SK-N-SH (cell line): ENCODE measurements around the gene SFN. TPM values are rescaled to one million over a fixed set of nuclear protein-coding genes. Genes with fewer than 3 reads are reported as not detected.

Source experiments
- CTCF ChIA-PET: fragments of 300-600, 350-600 bp; formaldehyde crosslinking; extraction: SDS; loops from one replicate; lab custom pipeline; 2021; lab: Yijun Ruan, JAX
- POLR2A ChIA-PET: fragments of 350-600 bp; sonication (Branson Sonifier 250); formaldehyde crosslinking; extraction: SDS; loops from one replicate; lab custom pipeline; 2020; ENCODE audit warnings: antibody characterized with exemption, inconsistent platforms; lab: Yijun Ruan, JAX
- DNase-seq: peaks from one replicate; pipeline ENCODE4 v3.0.0; 2012
- H2AFZ ChIP-seq: fragments of 200-600 bp; sonication (generic); 2 replicates; pipeline ENCODE4 v1.8.1; 2016; ENCODE audit warnings: antibody characterized with exemption, mild to moderate bottlenecking, low read depth
- H3F3A ChIP-seq: fragments of 200-600 bp; sonication (generic); replicated peaks from 2 replicates; pipeline ENCODE3; 2016; ENCODE audit warnings: antibody characterized with exemption, mild to moderate bottlenecking; ENCODE audit not compliant: insufficient read depth
- H3K27ac ChIP-seq, 2 experiments: fragments of 200-500 bp in 1 of 2; fragments of 200-600 bp in 1 of 2; sonication (Bioruptor generic) in 1 of 2; sonication (generic), shearing (Covaris generic) in 1 of 2; 2 replicates each; pipeline versions ENCODE4 v1.5.1 to v1.6.1; 2014 to 2016; ENCODE audit warnings: low read depth in 2 of 2, inconsistent platforms in 1 of 2, low read length in 1 of 2, mild to moderate bottlenecking in 1 of 2, mixed read lengths in 1 of 2
- H3K27me3 ChIP-seq: fragments of 200-600 bp; sonication (generic), shearing (Covaris generic); 2 replicates; pipeline ENCODE4 v1.6.1; 2016; ENCODE audit warnings: mixed run types; ENCODE audit not compliant: insufficient read depth
- H3K36me3 ChIP-seq, 2 experiments: fragments of 200-500 bp in 1 of 2; fragments of 200-600 bp in 1 of 2; sonication (Bioruptor generic) in 1 of 2; sonication (generic) in 1 of 2; replicated peaks in 1 of 2; 2 replicates each; pipeline versions ENCODE3 to v1.5.1; 2014 to 2016; ENCODE audit warnings: low read length in 1 of 2, mild to moderate bottlenecking in 1 of 2; ENCODE audit not compliant: insufficient read depth in 2 of 2, control insufficient read depth in 1 of 2
- H3K4me1 ChIP-seq, 2 experiments: fragments of 200-500 bp in 1 of 2; fragments of 200-600 bp in 1 of 2; sonication (Bioruptor generic) in 1 of 2; sonication (generic), shearing (Covaris generic) in 1 of 2; 2 replicates each; pipeline versions ENCODE4 v1.5.1 to v1.6.1; 2014 to 2016; ENCODE audit warnings: low read depth in 1 of 2, low read length in 1 of 2, mixed run types in 1 of 2; ENCODE audit not compliant: insufficient read depth in 2 of 2, control insufficient read depth in 1 of 2
- H3K4me2 ChIP-seq: fragments of 200-600 bp; sonication (generic), shearing (Covaris generic); 2 replicates; pipeline ENCODE4 v1.6.1; 2017; ENCODE audit warnings: mixed run types
- H3K4me3 ChIP-seq, 2 experiments: fragments of 200-500 bp in 1 of 2; fragments of 200-600 bp in 1 of 2; sonication (Bioruptor generic) in 1 of 2; sonication (generic), shearing (Covaris generic) in 1 of 2; 2 replicates each; pipeline versions ENCODE4 v1.5.1 to v1.8.1; 2014 to 2016; ENCODE audit warnings: low read depth in 2 of 2, inconsistent platforms in 1 of 2, low read length in 1 of 2, mild to moderate bottlenecking in 1 of 2, mixed read lengths in 1 of 2, moderate library complexity in 1 of 2
- H3K79me2 ChIP-seq: fragments of 200-600 bp; sonication (generic); 2 replicates; pipeline ENCODE4 v1.8.1; 2017; ENCODE audit warnings: mild to moderate bottlenecking; ENCODE audit not compliant: insufficient read depth
- H3K9ac ChIP-seq: fragments of 200-600 bp; sonication (generic); 2 replicates; pipeline ENCODE4 v1.6.1; 2017; ENCODE audit warnings: mixed run types
- H3K9me2 ChIP-seq: fragments of 200-600 bp; sonication (generic); 2 replicates; pipeline ENCODE4 v1.6.1; 2017; ENCODE audit warnings: mixed run types
- H3K9me3 ChIP-seq: fragments of 200-600 bp; sonication (generic); 2 replicates; pipeline ENCODE4 v1.6.1; 2017; ENCODE audit warnings: mixed run types, mild to moderate bottlenecking, moderate library complexity
- H4K20me1 ChIP-seq: fragments of 200-600 bp; sonication (generic); 2 replicates; pipeline ENCODE4 v1.6.1; 2017; ENCODE audit warnings: mild to moderate bottlenecking, mixed run types; ENCODE audit not compliant: insufficient read depth
- EZH2phosphoT487 ChIP-seq: fragments of 200-600 bp; sonication (generic); IDR thresholded peaks from 2 replicates; pipeline ENCODE4 v1.6.1; 2017; ENCODE audit warnings: low read depth, mixed run types, mild to moderate bottlenecking, antibody characterized with exemption, moderate library complexity, borderline replicate concordance
- JUND ChIP-seq: IDR thresholded peaks from 2 replicates; pipeline ENCODE4 v1.4.0; 2012
- MXI1 ChIP-seq: IDR thresholded peaks from 2 replicates; pipeline ENCODE4 v1.6.1; 2012; ENCODE audit warnings: mild to moderate bottlenecking, low read depth, low read length, improper control_type of control experiment
- NRF1 ChIP-seq: IDR thresholded peaks from 2 replicates; pipeline ENCODE4 v1.6.1; 2012; ENCODE audit warnings: low read depth, mild to moderate bottlenecking, low read length
- SMC3 ChIP-seq: IDR thresholded peaks from 2 replicates; pipeline ENCODE4 v1.6.1; 2012; ENCODE audit warnings: low read depth, low read length, improper control_type of control experiment
- TAF1 ChIP-seq: IDR thresholded peaks from 2 replicates; pipeline ENCODE4 v1.6.1; 2012; ENCODE audit warnings: low read depth, mild to moderate bottlenecking, low read length, moderate library complexity, borderline replicate concordance
- TCF12 ChIP-seq: IDR thresholded peaks from 2 replicates; pipeline ENCODE4 v1.4.0; 2012
- YY1 ChIP-seq: IDR thresholded peaks from 2 replicates; pipeline ENCODE4 v1.4.0; 2012; ENCODE audit warnings: low read depth, mild to moderate bottlenecking
- WGBS: methylation state at CpG from one replicate; pipeline ENCODE4 v1.1.6; 2017; ENCODE audit warnings: low lambda C conversion rate; 5-methylcytosine and 5-hydroxymethylcytosine counted together
- polyA plus RNA-seq, 3 experiments: library from polyadenylated mRNA; depleted of rRNA; stranded (reverse); fragments of >200 nt; gene quantifications; 2 replicates each; pipeline ENCODE4 v1.2.3, GENCODE V29; 2012
- TF ChIP-seq, protein P1 (sequence below): IDR thresholded peaks from 2 replicates; pipeline ENCODE4 v1.6.1; 2012; ENCODE audit warnings: mild to moderate bottlenecking, low read depth, low read length, moderate library complexity
- TF ChIP-seq, protein P2 (sequence below): IDR thresholded peaks from 2 replicates; pipeline ENCODE4 v1.4.0; 2012; ENCODE audit warnings: low read depth

Gene SFN
- polyA plus RNA-seq, 1 of the 3 experiments (the other 2 are of a cell fraction), result 0.18 TPM

DNA sequence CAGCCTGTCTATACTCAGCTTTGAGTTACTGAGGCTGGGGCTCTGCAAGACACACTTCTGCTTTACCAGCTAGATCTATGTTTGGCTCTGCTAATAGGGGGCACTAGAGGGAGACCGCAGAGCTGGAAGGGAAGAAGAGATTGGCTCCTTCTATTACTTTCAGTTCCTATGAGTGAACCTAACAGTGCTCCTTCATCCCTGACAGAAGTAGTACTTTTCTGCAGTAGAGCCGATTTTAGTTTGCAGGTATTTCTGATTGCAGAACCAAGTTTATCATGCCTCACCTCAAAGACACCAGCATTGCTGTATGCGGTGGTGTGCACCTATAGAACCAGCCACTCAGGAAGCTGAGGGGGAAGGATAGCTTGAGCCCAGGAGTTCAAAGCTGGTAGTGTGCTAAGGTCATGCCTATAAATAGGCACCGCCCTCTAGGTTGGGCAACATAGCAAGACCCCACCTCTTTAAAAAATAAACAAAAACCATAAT is 42.1 kb upstream of the SFN start (continued):
- TF ChIP-seq, protein P1, sequence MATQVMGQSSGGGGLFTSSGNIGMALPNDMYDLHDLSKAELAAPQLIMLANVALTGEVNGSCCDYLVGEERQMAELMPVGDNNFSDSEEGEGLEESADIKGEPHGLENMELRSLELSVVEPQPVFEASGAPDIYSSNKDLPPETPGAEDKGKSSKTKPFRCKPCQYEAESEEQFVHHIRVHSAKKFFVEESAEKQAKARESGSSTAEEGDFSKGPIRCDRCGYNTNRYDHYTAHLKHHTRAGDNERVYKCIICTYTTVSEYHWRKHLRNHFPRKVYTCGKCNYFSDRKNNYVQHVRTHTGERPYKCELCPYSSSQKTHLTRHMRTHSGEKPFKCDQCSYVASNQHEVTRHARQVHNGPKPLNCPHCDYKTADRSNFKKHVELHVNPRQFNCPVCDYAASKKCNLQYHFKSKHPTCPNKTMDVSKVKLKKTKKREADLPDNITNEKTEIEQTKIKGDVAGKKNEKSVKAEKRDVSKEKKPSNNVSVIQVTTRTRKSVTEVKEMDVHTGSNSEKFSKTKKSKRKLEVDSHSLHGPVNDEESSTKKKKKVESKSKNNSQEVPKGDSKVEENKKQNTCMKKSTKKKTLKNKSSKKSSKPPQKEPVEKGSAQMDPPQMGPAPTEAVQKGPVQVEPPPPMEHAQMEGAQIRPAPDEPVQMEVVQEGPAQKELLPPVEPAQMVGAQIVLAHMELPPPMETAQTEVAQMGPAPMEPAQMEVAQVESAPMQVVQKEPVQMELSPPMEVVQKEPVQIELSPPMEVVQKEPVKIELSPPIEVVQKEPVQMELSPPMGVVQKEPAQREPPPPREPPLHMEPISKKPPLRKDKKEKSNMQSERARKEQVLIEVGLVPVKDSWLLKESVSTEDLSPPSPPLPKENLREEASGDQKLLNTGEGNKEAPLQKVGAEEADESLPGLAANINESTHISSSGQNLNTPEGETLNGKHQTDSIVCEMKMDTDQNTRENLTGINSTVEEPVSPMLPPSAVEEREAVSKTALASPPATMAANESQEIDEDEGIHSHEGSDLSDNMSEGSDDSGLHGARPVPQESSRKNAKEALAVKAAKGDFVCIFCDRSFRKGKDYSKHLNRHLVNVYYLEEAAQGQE, result no peak
- no peak for TF ChIP-seq MXI1

DNA sequence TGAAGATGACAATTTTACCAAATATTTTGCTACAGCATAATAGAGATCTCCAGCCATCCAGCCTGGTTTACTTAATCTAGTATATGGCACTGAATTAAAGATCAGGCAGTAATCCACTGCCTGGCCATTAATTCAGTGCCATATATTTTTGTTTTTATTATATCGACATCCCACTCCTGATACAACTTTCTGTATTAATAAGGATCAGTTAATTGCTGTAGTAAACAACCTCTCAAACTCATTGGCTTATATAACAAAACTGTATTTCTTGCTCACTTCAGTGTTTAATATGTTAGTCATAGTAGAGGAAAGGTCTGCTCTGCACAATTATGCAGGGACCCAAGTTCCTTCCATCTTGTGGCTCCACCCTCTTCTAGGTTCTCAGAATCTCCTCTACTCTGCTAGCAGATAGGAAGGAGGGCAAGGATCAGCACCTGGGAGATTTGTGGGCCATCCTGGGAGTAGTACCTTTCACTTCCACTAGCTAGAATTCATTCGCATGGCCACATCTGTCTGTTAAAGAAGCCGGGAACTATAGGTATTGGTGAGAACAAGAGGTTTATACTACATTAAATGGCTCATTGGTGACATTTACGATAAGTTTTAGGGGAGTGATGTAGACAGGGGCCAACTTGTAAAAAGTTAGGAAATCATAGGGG is 40.1 kb upstream of the SFN start:
- Histone ChIP-seq H3K79me2 (peaks cover 10% of the 10 kb centered on the region), H3K36me3 (no peaks in the 10 kb centered on the region), H3K4me1 (peaks cover 6 to 10% of the 10 kb centered on the region in 2 experiments; a peak in 2 of 4 replicates), H3F3A (no peaks in the 10 kb centered on the region), H4K20me1 (no peaks in the 10 kb centered on the region), H3K9me3 (no peaks in the 10 kb centered on the region), H3K27ac (no peak overlapping the region), H3K27me3 (no peaks in the 10 kb centered on the region), H3K9me2 (no peaks in the 10 kb centered on the region), H2AFZ (no peak overlapping the region), H3K4me3 (no peak overlapping the region), H3K4me2 (no peak overlapping the region), H3K9ac (no peak overlapping the region)
- ChIA-PET POLR2A (no interaction called here), CTCF (interaction anchor here (0.8 to 1.5 kb wide), 4 partner anchors 12 to 221 kb away, joined by 3 to 13 read pairs (median 3); partner anchors contain the start of gene PIGV)
- TF ChIP-seq SMC3 (no peak), YY1 (no peak), NRF1 (no peak), TAF1 (no peak), TCF12 (no peak), EZH2phosphoT487 (no peak), JUND (no peak)
- TF ChIP-seq, protein P2, sequence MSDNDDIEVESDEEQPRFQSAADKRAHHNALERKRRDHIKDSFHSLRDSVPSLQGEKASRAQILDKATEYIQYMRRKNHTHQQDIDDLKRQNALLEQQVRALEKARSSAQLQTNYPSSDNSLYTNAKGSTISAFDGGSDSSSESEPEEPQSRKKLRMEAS, result no peak
- TF ChIP-seq, protein P1, result no peak
- 84% methylated on average over 4 of the region's 4 CpGs for WGBS
- DNase-seq, result no peak
